HepG2 (cell line): ENCODE measurements around the gene PPP1R9A. TPM values are rescaled to one million over a fixed set of nuclear protein-coding genes. Genes with fewer than 3 reads are reported as not detected.

Experiments used
- ATAC-seq: fragments of 200-7000 bp; cut with Tn5 transposase; 3 replicates; pipeline ENCODE4 v1.9.1; 2020; ENCODE audit warnings: mild to moderate bottlenecking, moderate library complexity
- BruUV-seq: library from RNA; stranded (reverse); fragments of 400-500 nt; replicated peaks from 2 replicates; lab custom pipeline; 2021; lab: Mats Ljungman, UMichigan
- CTCF ChIA-PET: fragments of 300-600 bp; formaldehyde crosslinking; extraction: SDS; loops from one replicate; lab custom pipeline; 2021; ENCODE audit warnings: low total read pairs, inconsistent platforms, low intra/inter-chr PET ratio; lab: Yijun Ruan, JAX
- POLR2A ChIA-PET: fragments of 350-600 bp; sonication (Branson Sonifier 250); formaldehyde crosslinking; loops from one replicate; lab custom pipeline; 2020; ENCODE audit warnings: antibody characterized with exemption, inconsistent platforms; lab: Yijun Ruan, JAX
- DNase-seq: peaks from one replicate; pipeline ENCODE4 v3.0.0-alpha.2; 2015; ENCODE audit warnings: low spot score
- FAIRE-seq: peaks from 3 replicates; lab custom pipeline; 2011; peaks lifted over from hg19 to GRCh38; lab: Jason Lieb, UNC
- H2AFZ ChIP-seq: one replicate; pipeline ENCODE4 v1.6.1; 2011; ENCODE audit warnings: low read length, inconsistent platforms
- H3K27ac ChIP-seq: fragments of 300-600 bp; 3 replicates; pipeline ENCODE4 v1.8.0; 2011; ENCODE audit warnings: mixed run types, mild to moderate bottlenecking, mixed read lengths, low read length, inconsistent platforms; ENCODE audit not compliant: insufficient read depth; ENCODE audit errors: extremely low read length
- H3K27me3 ChIP-seq, 2 experiments: fragments of 200-600 bp in 1 of 2; 2 replicates in 1 of 2; 3 replicates in 1 of 2; pipeline versions ENCODE4 v1.6.0 to v1.8.0; 2011; ENCODE audit warnings: low read length in 2 of 2, mild to moderate bottlenecking in 2 of 2, moderate library complexity in 2 of 2, inconsistent platforms in 1 of 2; ENCODE audit not compliant: insufficient read depth in 2 of 2, control insufficient read depth in 1 of 2
- H3K36me3 ChIP-seq, 2 experiments: fragments of 200-600 bp in 1 of 2; replicated peaks in 1 of 2; 2 replicates in 1 of 2; 3 replicates in 1 of 2; pipeline versions ENCODE4 v1.5.1 to v1.8.0; 2011; ENCODE audit warnings: low read length in 2 of 2, inconsistent platforms in 1 of 2; ENCODE audit not compliant: insufficient read depth in 2 of 2, control insufficient read depth in 1 of 2
- H3K4me1 ChIP-seq: 2 replicates; pipeline ENCODE4 v1.5.1; 2012; ENCODE audit warnings: low read length, inconsistent platforms; ENCODE audit not compliant: insufficient read depth
- H3K4me2 ChIP-seq: 2 replicates; pipeline ENCODE4 v1.6.0; 2011; ENCODE audit warnings: low read depth, low read length, inconsistent platforms
- H3K4me3 ChIP-seq, 3 experiments: fragments of 200-600 bp in 1 of 3; sonication (generic), shearing (Covaris generic) in 1 of 3; replicated peaks in 1 of 3; 2 replicates each; pipeline ENCODE4 v1.5.1; 2011 to 2016; ENCODE audit warnings: low read length in 3 of 3, inconsistent platforms in 2 of 3, low read depth in 2 of 3, mild to moderate bottlenecking in 2 of 3, control low read depth in 1 of 3, mixed read lengths in 1 of 3; ENCODE audit not compliant: insufficient read depth in 1 of 3
- H3K79me2 ChIP-seq: one replicate; pipeline ENCODE4 v1.6.1; 2011; ENCODE audit warnings: low read length, inconsistent platforms; ENCODE audit not compliant: insufficient read depth
- H3K9ac ChIP-seq: 2 replicates; pipeline ENCODE4 v1.6.0; 2011; ENCODE audit warnings: mild to moderate bottlenecking, low read depth, low read length, inconsistent platforms; ENCODE audit not compliant: insufficient read depth
- H3K9me3 ChIP-seq: 2 replicates; pipeline ENCODE4 v1.5.1; 2012; ENCODE audit warnings: mild to moderate bottlenecking, low read length
- H4K20me1 ChIP-seq: 2 replicates; pipeline ENCODE4 v1.6.0; 2011; ENCODE audit warnings: inconsistent platforms, mild to moderate bottlenecking, low read length, moderate library complexity; ENCODE audit not compliant: insufficient read depth
- KIAA2018 ChIP-seq: sonication (generic); formaldehyde crosslinking; IDR thresholded peaks from 2 replicates; pipeline ENCODE4 v1.5.0; 2020; ENCODE audit warnings: mild to moderate bottlenecking, missing genetic modification reagents, borderline replicate concordance
- RBM39 ChIP-seq: fragments of 200-400 bp; formaldehyde crosslinking; IDR thresholded peaks from one replicate; pipeline ENCODE4 v1.6.1; 2018; ENCODE audit warnings: antibody characterized with exemption, mild to moderate bottlenecking, low read depth, low read length; ENCODE audit not compliant: poor library complexity, severe bottlenecking
- TBX3 ChIP-seq: fragments of 450-650 bp; IDR thresholded peaks from 2 replicates; pipeline ENCODE4 v1.6.1; 2017; ENCODE audit warnings: antibody characterized with exemption, mild to moderate bottlenecking, inconsistent platforms, borderline replicate concordance
- ZMYM3 ChIP-seq: sonication (generic); formaldehyde crosslinking; IDR thresholded peaks from 2 replicates; pipeline ENCODE4 v1.5.1; 2020; ENCODE audit warnings: mild to moderate bottlenecking, missing genetic modification reagents
- ZNF235 ChIP-seq: sonication (generic); formaldehyde crosslinking; IDR thresholded peaks from 2 replicates; pipeline ENCODE4 v1.8.1; 2023; ENCODE audit warnings: mild to moderate bottlenecking, missing genetic modification reagents, borderline replicate concordance
- WGBS: methylation state at CpG from one replicate; pipeline ENCODE4 v1.1.6; 2017; ENCODE audit warnings: low lambda C conversion rate; 5-methylcytosine and 5-hydroxymethylcytosine counted together
- in situ Hi-C: cut with HindIII; loops from 2 replicates; pipeline ENCODE4 v1.10.0; 2017; ENCODE audit warnings: low pct_unique_long_range_greater_than_20kb; ENCODE audit not compliant: extremely low pct_ligation_motif_present
- intact Hi-C: fragments of 100-400 bp; cut with micrococcal nuclease; formaldehyde crosslinking; loops from one replicate; pipeline ENCODE4 v1.10.0; 2022; ENCODE audit not compliant: unreplicated experiment
- polyA plus RNA-seq, 8 experiments: library from polyadenylated mRNA; depleted of rRNA in 3 of 8; stranded (reverse) in 7 of 8; unstranded in 1 of 8; fragments of >200 nt; fragmentation: Illumina TruSeq in 4 of 8; extraction: Trizol in 4 of 8; gene quantifications; 2 replicates each; pipeline versions ENCODE4 v1.2.1 to v1.2.3, GENCODE V29; 2011 to 2016; ENCODE audit warnings: low read depth in 4 of 8, missing spikeins in 1 of 8, mixed read lengths in 1 of 8; ENCODE audit not compliant: insufficient read depth in 1 of 8
- total RNA-seq, 5 experiments: library from RNA; depleted of rRNA; stranded (reverse); fragments of >200 nt; fragmentation: Illumina TruSeq; extraction: Trizol; gene quantifications; 2 replicates each; pipeline ENCODE4 v1.2.3, GENCODE V29; 2016; ENCODE audit warnings: low read depth in 1 of 5
- TF ChIP-seq, protein P1 (sequence below), 2 experiments: fragments of 450-650 bp in 1 of 2; sonication (generic) in 1 of 2; formaldehyde crosslinking; IDR thresholded peaks; 2 replicates each; pipeline versions ENCODE4 v1.5.0 to v1.8.0; 2020 to 2022; ENCODE audit warnings: mild to moderate bottlenecking in 1 of 2, missing genetic modification reagents in 1 of 2

PPP1R9A gene
- total and polyA plus RNA-seq, 2 of the 13 experiments (the other 11 are each of a cell fraction or from before 2014, with no cell fraction given): 11.4 to 31.9 TPM

GRCh38 chr7:95046494-95047240, 139.3 kb downstream of the PPP1R9A start:
- 0 out of 2 replicates have a peak, but pooled peaks cover 11% of the 10 kb centered on the region for H3K4me1 ChIP-seq
- intact Hi-C loops (loop anchor here (5.0 kb wide), 1 partner anchor 599 kb away; no protein-coding TSS in a partner anchor), in situ Hi-C loops (loop anchor here (25.0 kb wide), 1 partner anchor 584 kb away; no protein-coding TSS in a partner anchor)
- WGBS: 89% methylated on average over 7 of the region's 7 CpGs
- no peak overlapping the region for H3K9ac ChIP-seq
- H4K20me1 ChIP-seq: no peaks in the 10 kb centered on the region
- CTCF ChIA-PET: no interaction called here
- no peak for ATAC-seq
- DNase-seq: no peak
- H3K4me2 ChIP-seq: no peak overlapping the region
- H3K9me3 ChIP-seq: no peaks in the 10 kb centered on the region
- no peak overlapping the region for H3K4me3 ChIP-seq
- POLR2A ChIA-PET: interaction anchor here (0.6 kb wide), 1 partner anchor 389 kb away, joined by 3 read pairs; no protein-coding TSS in a partner anchor
- H2AFZ ChIP-seq: no peak overlapping the region
- no peak for FAIRE-seq
- no peak overlapping the region for H3K27ac ChIP-seq
- H3K79me2 ChIP-seq: no peaks in the 10 kb centered on the region
- H3K27me3 ChIP-seq: no peaks in the 10 kb centered on the region
- H3K36me3 ChIP-seq: no peaks in the 10 kb centered on the region
- no peak for TF ChIP-seq ZNF235 (CRISPR knock-in tag)
- TF ChIP-seq ZMYM3: no peak
- no peak for TF ChIP-seq RBM39
- no peak for TF ChIP-seq TBX3
- TF ChIP-seq, protein P1, sequence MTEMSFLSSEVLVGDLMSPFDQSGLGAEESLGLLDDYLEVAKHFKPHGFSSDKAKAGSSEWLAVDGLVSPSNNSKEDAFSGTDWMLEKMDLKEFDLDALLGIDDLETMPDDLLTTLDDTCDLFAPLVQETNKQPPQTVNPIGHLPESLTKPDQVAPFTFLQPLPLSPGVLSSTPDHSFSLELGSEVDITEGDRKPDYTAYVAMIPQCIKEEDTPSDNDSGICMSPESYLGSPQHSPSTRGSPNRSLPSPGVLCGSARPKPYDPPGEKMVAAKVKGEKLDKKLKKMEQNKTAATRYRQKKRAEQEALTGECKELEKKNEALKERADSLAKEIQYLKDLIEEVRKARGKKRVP (CRISPR knock-in tag; IDR thresholded peaks at IDR 0.05): no peak
- no TSS peak for BruUV-seq

DNA sequence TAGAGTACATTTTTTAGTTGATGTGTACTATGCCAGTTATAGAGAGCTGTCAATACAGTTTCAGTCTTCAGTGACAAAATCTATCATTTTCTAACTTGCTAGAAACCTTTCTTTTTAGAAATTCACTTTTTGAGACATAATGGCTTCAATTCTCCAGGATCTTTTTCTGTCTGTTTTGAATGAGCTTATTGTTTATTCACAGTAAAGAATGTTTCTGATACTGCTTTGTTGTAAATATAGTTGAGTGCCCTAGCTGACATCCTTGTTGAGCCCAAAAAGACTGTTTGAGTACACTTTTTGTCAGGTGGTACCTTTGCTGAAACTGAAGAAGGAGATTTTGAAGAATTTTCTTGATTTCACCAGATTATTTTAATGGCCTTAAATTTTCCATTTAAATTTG, 139.9 kb downstream of the PPP1R9A start:
- Histone ChIP-seq H3K79me2 (no peaks in the 10 kb centered on the region), H3K4me3 (no peak overlapping the region), H2AFZ (no peak overlapping the region), H3K27me3 (no peaks in the 10 kb centered on the region), H4K20me1 (no peaks in the 10 kb centered on the region), H3K27ac (no peak overlapping the region), H3K36me3 (no peaks in the 10 kb centered on the region), H3K9ac (no peak overlapping the region), H3K4me2 (no peak overlapping the region), H3K9me3 (no peaks in the 10 kb centered on the region), H3K4me1 (0 out of 2 replicates have a peak, but pooled peaks cover 11% of the 10 kb centered on the region)
- no TSS peak for BruUV-seq
- no peak for FAIRE-seq
- CTCF ChIA-PET: no interaction called here
- POLR2A ChIA-PET: interaction anchor here (0.6 kb wide), 1 partner anchor 389 kb away, joined by 3 read pairs; no protein-coding TSS in a partner anchor
- in situ Hi-C loops (loop anchor here (25.0 kb wide), 1 partner anchor 585 kb away; no protein-coding TSS in a partner anchor), intact Hi-C loops (loop anchor here (5.0 kb wide), 1 partner anchor 600 kb away; no protein-coding TSS in a partner anchor)
- no peak for DNase-seq
- ATAC-seq: no peak
- no peak for TF ChIP-seq KIAA2018
